ENCODE results near the gene THSD4.

Gene THSD4

DNA sequence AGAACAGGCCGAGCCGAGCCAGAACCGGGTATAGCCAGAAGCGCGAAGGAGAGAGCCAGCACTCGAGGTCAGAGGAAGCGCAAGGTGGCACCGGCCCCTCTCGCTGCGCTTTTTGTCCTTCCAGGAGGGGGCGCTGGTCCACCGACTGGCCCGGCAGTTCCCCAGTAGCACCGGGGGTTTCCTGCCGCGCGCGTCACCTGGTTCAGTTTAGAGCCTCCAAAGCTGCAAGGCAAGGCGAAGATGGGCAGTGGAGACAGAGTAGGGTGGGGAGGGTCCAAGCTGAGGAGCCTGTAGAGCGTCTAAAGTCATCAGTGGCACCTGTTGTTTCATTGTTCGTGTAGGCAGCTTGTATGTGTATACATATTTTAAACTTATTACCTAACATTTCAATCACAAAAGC lies 687.5 kb downstream of the THSD4 start:
- Histone ChIP-seq H3F3A (ENCODE audit: insufficient read depth, low read length) (peaks cover 3% of the 10 kb centered on the region; the same call in 1 of the 2 replicates), H3K4me3 (ENCODE audit: low read length) (no peak overlapping the region), H3K9ac (ENCODE audit: low read length) (no peak overlapping the region), H3K79me2 (ENCODE audit: low read length) (no peaks in the 10 kb centered on the region), H3K27ac (ENCODE audit: low read length) (no peak overlapping the region), H2AFZ (ENCODE audit: low read length) (no peak overlapping the region), H3K9me3 (replicated peaks; ENCODE audit: insufficient read depth, low read length) (no peaks in the 10 kb centered on the region), H4K20me1 (ENCODE audit: insufficient read depth, low read length) (no peaks in the 10 kb centered on the region), H3K9me2 (replicated peaks; ENCODE audit: insufficient read depth, low read length) (no peaks in the 10 kb centered on the region), H3K36me3 (replicated peaks; ENCODE audit: insufficient read depth, low read length) (no peaks in the 10 kb centered on the region), H3K4me2 (ENCODE audit: low read depth, low read length) (no peak overlapping the region), H3K27me3 (replicated peaks; ENCODE audit: insufficient read depth, low read length) (no peaks in the 10 kb centered on the region), H3K4me1 (ENCODE audit: low read length) (no peaks in the 10 kb centered on the region)
- DNase-seq: peak; percentile 21
- TF ChIP-seq EZH2 (optimal IDR thresholded peaks at IDR 0.05; ENCODE audit: low read depth, low read length): no peak
- TF ChIP-seq, protein P1, sequence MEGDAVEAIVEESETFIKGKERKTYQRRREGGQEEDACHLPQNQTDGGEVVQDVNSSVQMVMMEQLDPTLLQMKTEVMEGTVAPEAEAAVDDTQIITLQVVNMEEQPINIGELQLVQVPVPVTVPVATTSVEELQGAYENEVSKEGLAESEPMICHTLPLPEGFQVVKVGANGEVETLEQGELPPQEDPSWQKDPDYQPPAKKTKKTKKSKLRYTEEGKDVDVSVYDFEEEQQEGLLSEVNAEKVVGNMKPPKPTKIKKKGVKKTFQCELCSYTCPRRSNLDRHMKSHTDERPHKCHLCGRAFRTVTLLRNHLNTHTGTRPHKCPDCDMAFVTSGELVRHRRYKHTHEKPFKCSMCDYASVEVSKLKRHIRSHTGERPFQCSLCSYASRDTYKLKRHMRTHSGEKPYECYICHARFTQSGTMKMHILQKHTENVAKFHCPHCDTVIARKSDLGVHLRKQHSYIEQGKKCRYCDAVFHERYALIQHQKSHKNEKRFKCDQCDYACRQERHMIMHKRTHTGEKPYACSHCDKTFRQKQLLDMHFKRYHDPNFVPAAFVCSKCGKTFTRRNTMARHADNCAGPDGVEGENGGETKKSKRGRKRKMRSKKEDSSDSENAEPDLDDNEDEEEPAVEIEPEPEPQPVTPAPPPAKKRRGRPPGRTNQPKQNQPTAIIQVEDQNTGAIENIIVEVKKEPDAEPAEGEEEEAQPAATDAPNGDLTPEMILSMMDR (IDR thresholded peaks at IDR 0.05; ENCODE audit: low read length): peak; percentile 45

DNA sequence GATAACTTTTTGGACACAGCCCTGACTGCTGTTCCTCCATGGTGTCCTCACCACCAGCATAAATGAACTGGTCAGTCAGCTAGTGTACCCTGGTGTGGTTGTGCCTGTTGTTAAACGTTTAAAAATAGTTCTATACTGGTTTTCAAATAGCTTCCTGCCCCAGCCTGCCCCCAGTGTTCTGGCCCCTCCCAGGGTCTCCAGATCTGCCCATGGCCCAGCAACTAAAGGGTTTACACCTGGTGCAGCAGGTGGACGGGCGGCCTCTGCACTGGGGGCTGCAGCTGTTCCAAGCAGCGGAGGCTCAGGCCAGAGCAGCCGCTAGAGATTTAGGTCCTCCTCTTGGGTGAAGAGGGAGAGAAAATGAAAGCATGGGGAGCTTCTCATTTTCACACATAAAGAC lies 689.0 kb downstream of the THSD4 start:
- Histone ChIP-seq H3K9ac (ENCODE audit: low read length) (no peak overlapping the region), H3K9me3 (replicated peaks; ENCODE audit: insufficient read depth, low read length) (no peaks in the 10 kb centered on the region), H3K9me2 (replicated peaks; ENCODE audit: insufficient read depth, low read length) (no peaks in the 10 kb centered on the region), H3K27me3 (replicated peaks; ENCODE audit: insufficient read depth, low read length) (no peaks in the 10 kb centered on the region), H2AFZ (ENCODE audit: low read length) (peak overlapping the region; percentile 62), H3K4me2 (ENCODE audit: low read depth, low read length) (peak overlapping the region; percentile 86), H4K20me1 (ENCODE audit: insufficient read depth, low read length) (no peaks in the 10 kb centered on the region), H3K36me3 (replicated peaks; ENCODE audit: insufficient read depth, low read length) (no peaks in the 10 kb centered on the region), H3K79me2 (ENCODE audit: low read length) (no peaks in the 10 kb centered on the region), H3K4me3 (ENCODE audit: low read length) (peak overlapping the region; percentile 38; the same call in 1 of the 2 replicates), H3F3A (ENCODE audit: insufficient read depth, low read length) (peaks cover 3% of the 10 kb centered on the region; the same call in 1 of the 2 replicates), H3K27ac (ENCODE audit: low read length) (no peak overlapping the region; the same call in 1 of the 2 replicates), H3K4me1 (ENCODE audit: low read length) (no peaks in the 10 kb centered on the region)
- TF ChIP-seq EZH2phosphoT487 (IDR thresholded peaks at IDR 0.05; ENCODE audit: low read length): no peak
- TF ChIP-seq, protein P1 (IDR thresholded peaks at IDR 0.05; ENCODE audit: low read length): no peak
- TF ChIP-seq EZH2 (optimal IDR thresholded peaks at IDR 0.05; ENCODE audit: low read depth, low read length): no peak
- DNase-seq: peak; percentile 24

DNA sequence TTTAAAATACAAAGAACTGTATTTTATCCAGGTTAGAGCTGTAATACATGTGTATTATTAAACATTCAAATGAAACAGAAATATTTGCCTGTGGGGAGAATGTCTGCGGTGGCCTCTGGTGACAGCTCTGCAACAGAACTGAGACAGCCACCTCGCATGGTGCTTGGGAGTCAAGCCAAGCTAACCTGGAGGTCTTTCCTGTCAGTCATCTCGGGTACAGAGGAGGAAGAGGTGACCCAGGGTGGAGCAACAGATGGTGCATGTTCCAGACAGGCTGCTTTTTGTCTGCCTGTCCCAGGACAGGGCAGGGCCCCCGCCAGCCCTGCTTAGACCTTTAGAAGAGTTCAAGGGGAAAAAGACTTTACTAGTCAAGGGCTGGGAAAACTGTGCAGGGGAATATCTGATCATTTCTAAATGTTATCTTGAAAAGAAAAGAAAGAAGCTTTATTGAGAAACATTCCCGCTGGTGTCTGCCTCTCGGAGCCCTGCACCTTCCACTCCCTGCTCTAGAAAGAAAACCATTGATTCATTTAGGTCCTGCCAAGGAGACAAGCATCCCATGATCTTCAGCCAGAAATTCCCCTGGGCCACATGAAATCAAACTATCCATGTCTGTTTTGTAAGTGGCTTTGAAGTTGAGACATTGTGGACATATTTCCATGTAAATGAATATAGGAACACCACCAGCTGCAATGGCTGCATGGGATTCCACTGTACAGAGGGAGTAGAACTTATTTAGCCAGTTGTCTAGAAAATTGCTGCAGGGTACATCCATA lies 689.6 kb downstream of the THSD4 start:
- Histone ChIP-seq H3K4me1 (ENCODE audit: low read length) (no peaks in the 10 kb centered on the region), H4K20me1 (ENCODE audit: insufficient read depth, low read length) (no peaks in the 10 kb centered on the region), H3K9me3 (replicated peaks; ENCODE audit: insufficient read depth, low read length) (no peaks in the 10 kb centered on the region), H3F3A (ENCODE audit: insufficient read depth, low read length) (peaks cover 3% of the 10 kb centered on the region; the same call in 1 of the 2 replicates), H3K27me3 (replicated peaks; ENCODE audit: insufficient read depth, low read length) (no peaks in the 10 kb centered on the region), H2AFZ (ENCODE audit: low read length) (0 out of 2 replicates have a peak overlapping the region, but pooled peaks have one; percentile 9), H3K79me2 (ENCODE audit: low read length) (no peaks in the 10 kb centered on the region), H3K27ac (ENCODE audit: low read length) (no peak overlapping the region), H3K4me3 (ENCODE audit: low read length) (peak overlapping the region; percentile 38; the same call in 1 of the 2 replicates), H3K9me2 (replicated peaks; ENCODE audit: insufficient read depth, low read length) (no peaks in the 10 kb centered on the region), H3K4me2 (ENCODE audit: low read depth, low read length) (peak overlapping the region; percentile 86; the same call in 1 of the 2 replicates), H3K36me3 (replicated peaks; ENCODE audit: insufficient read depth, low read length) (no peaks in the 10 kb centered on the region), H3K9ac (ENCODE audit: low read length) (no peak overlapping the region)
- DNase-seq: peak; percentile 64
- TF ChIP-seq, protein P1 (IDR thresholded peaks at IDR 0.05; ENCODE audit: low read length): no peak
- TF ChIP-seq EZH2phosphoT487 (IDR thresholded peaks at IDR 0.05; ENCODE audit: low read length): no peak
- no peak for TF ChIP-seq EZH2 (optimal IDR thresholded peaks at IDR 0.05; ENCODE audit: low read depth, low read length)

All from MM.1S (cell line).